SU-DHL-6 (cell line): ENCODE measurements around the gene NGB.

Source experiments
- H2AFZ ChIP-seq: fragments of 200-600 bp; sonication (generic); 2 replicates; pipeline ENCODE4 v1.6.1; 2014; ENCODE audit warnings: low read depth, mild to moderate bottlenecking, moderate library complexity, mixed read lengths, antibody characterized with exemption, low read length; ENCODE audit not compliant: severe bottlenecking
- H3F3A ChIP-seq: fragments of 200-600 bp; shearing (Covaris generic); 2 replicates; pipeline ENCODE4 v1.6.0; 2016; ENCODE audit warnings: antibody characterized with exemption, mild to moderate bottlenecking; ENCODE audit not compliant: insufficient read depth
- H3K27ac ChIP-seq: fragments of 200-600 bp; sonication (generic); 2 replicates; pipeline ENCODE4 v1.5.1; 2016; ENCODE audit warnings: low read depth, mild to moderate bottlenecking, low read length, moderate library complexity, mixed read lengths
- H3K27me3 ChIP-seq: fragments of 200-600 bp; sonication (generic), shearing (Covaris generic); 2 replicates; pipeline ENCODE4 v1.6.0; 2014; ENCODE audit warnings: mild to moderate bottlenecking, low read length
- H3K36me3 ChIP-seq: fragments of 200-600 bp; sonication (generic); 2 replicates; pipeline ENCODE4 v1.6.1; 2014; ENCODE audit warnings: mild to moderate bottlenecking, low read length, mixed read lengths
- H3K4me2 ChIP-seq: fragments of 300-600, 200-600 bp; shearing (Covaris generic), sonication (generic); 2 replicates; pipeline ENCODE4 v1.6.0; 2014; ENCODE audit warnings: low read length, low read depth, mild to moderate bottlenecking; ENCODE audit not compliant: poor library complexity, severe bottlenecking
- H3K4me3 ChIP-seq: fragments of 200-600 bp; sonication (generic); 2 replicates; pipeline ENCODE4 v1.5.1; 2014; ENCODE audit warnings: antibody characterized with exemption, low read length, mild to moderate bottlenecking, mixed read lengths; ENCODE audit not compliant: insufficient read depth, poor library complexity, severe bottlenecking
- H3K79me2 ChIP-seq: fragments of 200-600 bp; sonication (generic); 2 replicates; pipeline ENCODE4 v1.6.1; 2014; ENCODE audit warnings: mild to moderate bottlenecking, low read length, moderate library complexity; ENCODE audit not compliant: insufficient read depth
- H3K9ac ChIP-seq: fragments of 200-600 bp; sonication (generic); 2 replicates; pipeline ENCODE4 v1.7.0; 2014; ENCODE audit warnings: mild to moderate bottlenecking, low read length
- H3K9me2 ChIP-seq: fragments of 200-600 bp; sonication (generic); replicated peaks from 2 replicates; pipeline ENCODE4 v1.6.1; 2014; ENCODE audit warnings: low read length; ENCODE audit not compliant: insufficient read depth
- H3K9me3 ChIP-seq: fragments of 200-600 bp; sonication (generic); 2 replicates; pipeline ENCODE4 v1.6.1; 2014; ENCODE audit warnings: low read length, mixed read lengths; ENCODE audit not compliant: insufficient read depth
- H4K20me1 ChIP-seq: fragments of 200-600 bp; sonication (generic); 2 replicates; pipeline ENCODE4 v1.6.1; 2014; ENCODE audit warnings: low read depth, mild to moderate bottlenecking, antibody characterized with exemption, low read length, moderate library complexity, mixed read lengths
- EZH2phosphoT487 ChIP-seq: fragments of 200-600 bp; sonication (generic), shearing (Covaris generic); conservative IDR thresholded peaks from 2 replicates; pipeline ENCODE4 v1.6.1; 2018; ENCODE audit warnings: mild to moderate bottlenecking, antibody characterized with exemption, low read length, moderate library complexity, mixed read lengths
- TF ChIP-seq, protein P1 (sequence below): fragments of 200-600 bp; sonication (generic); IDR thresholded peaks from one replicate; pipeline ENCODE4 v1.5.1; 2017; ENCODE audit warnings: antibody characterized with exemption, mild to moderate bottlenecking, low read length, moderate library complexity; ENCODE audit not compliant: insufficient read depth, poor library complexity, severe bottlenecking

Gene NGB

DNA sequence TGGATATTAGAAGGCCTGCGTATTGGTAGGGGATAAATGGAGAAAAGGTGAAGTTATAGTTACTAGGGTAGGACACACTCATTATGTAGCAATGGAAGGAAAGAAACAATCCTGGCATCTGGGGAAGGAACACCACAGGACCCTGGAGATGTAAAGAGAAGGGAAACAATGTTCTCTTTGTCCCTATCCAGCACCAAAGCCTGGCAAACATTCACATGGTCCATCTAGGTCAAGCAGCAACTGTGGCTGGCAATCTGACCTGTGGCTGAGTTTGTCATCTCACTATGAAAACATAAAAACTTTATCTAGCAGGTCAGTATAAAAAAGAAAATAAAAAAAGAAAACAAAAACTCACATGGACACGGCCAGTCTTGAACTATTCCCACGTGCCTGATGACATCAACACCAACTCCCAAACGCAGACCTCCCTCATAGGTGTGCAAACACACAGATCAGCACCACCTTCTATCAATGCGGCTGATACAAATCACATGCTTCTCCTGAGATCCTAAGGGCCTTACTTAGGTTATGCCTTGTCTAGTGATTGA lies 47.1 kb upstream of the NGB start:
- no peaks in the 10 kb centered on the region for H3K9me2 ChIP-seq
- no peak overlapping the region for H3K4me2 ChIP-seq
- H3K9ac ChIP-seq: no peak overlapping the region
- H3K36me3 ChIP-seq: no peaks in the 10 kb centered on the region
- H3K4me3 ChIP-seq: no peak overlapping the region
- no peak overlapping the region for H3K27ac ChIP-seq
- no peak overlapping the region for H2AFZ ChIP-seq
- peaks cover 6% of the 10 kb centered on the region; the same call in 1 of the 2 replicates for H3K79me2 ChIP-seq
- no peak for TF ChIP-seq EZH2phosphoT487
- TF ChIP-seq, protein P1, sequence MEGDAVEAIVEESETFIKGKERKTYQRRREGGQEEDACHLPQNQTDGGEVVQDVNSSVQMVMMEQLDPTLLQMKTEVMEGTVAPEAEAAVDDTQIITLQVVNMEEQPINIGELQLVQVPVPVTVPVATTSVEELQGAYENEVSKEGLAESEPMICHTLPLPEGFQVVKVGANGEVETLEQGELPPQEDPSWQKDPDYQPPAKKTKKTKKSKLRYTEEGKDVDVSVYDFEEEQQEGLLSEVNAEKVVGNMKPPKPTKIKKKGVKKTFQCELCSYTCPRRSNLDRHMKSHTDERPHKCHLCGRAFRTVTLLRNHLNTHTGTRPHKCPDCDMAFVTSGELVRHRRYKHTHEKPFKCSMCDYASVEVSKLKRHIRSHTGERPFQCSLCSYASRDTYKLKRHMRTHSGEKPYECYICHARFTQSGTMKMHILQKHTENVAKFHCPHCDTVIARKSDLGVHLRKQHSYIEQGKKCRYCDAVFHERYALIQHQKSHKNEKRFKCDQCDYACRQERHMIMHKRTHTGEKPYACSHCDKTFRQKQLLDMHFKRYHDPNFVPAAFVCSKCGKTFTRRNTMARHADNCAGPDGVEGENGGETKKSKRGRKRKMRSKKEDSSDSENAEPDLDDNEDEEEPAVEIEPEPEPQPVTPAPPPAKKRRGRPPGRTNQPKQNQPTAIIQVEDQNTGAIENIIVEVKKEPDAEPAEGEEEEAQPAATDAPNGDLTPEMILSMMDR: no peak
- H3K9me3 ChIP-seq: no peaks in the 10 kb centered on the region
- no peaks in the 10 kb centered on the region for H3F3A ChIP-seq
- no peaks in the 10 kb centered on the region for H3K27me3 ChIP-seq
- H4K20me1 ChIP-seq: no peaks in the 10 kb centered on the region

DNA sequence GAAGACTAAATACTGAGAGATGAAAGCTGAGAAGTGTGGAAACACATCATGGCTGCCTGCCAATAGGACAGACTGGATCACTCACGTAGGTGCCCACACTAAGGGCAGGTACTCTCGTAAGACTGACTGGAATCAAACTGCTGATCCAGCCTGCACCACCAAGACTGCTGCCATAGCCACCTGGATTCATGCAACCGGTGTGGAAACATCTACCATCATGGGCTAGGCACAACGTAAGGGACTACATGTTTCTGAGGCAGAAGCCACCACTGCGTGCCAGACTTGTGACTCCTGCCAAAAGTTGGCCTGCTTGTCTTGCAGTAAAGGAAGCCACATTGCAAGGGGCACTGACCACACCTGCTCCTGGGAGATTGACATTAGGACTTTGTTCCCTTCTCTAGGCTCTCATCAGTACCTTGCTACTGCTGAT lies 45.9 kb upstream of the NGB start:
- TF ChIP-seq, protein P1: no peak
- no peak for TF ChIP-seq EZH2phosphoT487
- no peak overlapping the region for H2AFZ ChIP-seq
- H3K9me3 ChIP-seq: no peaks in the 10 kb centered on the region
- H3K4me3 ChIP-seq: no peak overlapping the region
- H3K9me2 ChIP-seq: no peaks in the 10 kb centered on the region
- H3K36me3 ChIP-seq: no peaks in the 10 kb centered on the region
- H3K4me2 ChIP-seq: no peak overlapping the region
- no peaks in the 10 kb centered on the region for H3K79me2 ChIP-seq
- no peak overlapping the region for H3K27ac ChIP-seq
- H3F3A ChIP-seq: no peaks in the 10 kb centered on the region
- H3K27me3 ChIP-seq: no peaks in the 10 kb centered on the region
- no peak overlapping the region for H3K9ac ChIP-seq
- H4K20me1 ChIP-seq: no peaks in the 10 kb centered on the region

DNA sequence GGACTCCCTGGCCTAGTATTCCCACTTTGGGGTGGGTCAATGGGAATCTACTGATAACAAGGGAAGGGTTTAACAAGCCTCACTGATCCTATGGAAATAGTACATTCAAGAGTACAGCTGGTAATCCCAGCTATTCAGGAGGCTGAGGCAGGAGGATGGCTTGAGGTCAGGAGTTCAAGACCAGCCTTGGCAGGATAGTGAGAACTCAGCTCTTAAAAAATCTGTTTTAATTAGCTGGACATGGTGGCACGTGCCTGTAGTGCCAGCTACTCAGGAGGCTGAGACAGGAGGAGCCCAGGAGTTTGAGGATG lies 45.1 kb upstream of the NGB start:
- H3K36me3 ChIP-seq: no peaks in the 10 kb centered on the region
- H2AFZ ChIP-seq: no peak overlapping the region
- no peaks in the 10 kb centered on the region for H3K9me3 ChIP-seq
- no peak overlapping the region for H3K4me2 ChIP-seq
- no peaks in the 10 kb centered on the region for H3K9me2 ChIP-seq
- no peaks in the 10 kb centered on the region for H3F3A ChIP-seq
- H3K4me3 ChIP-seq: no peak overlapping the region
- no peaks in the 10 kb centered on the region for H3K27me3 ChIP-seq
- TF ChIP-seq, protein P1: no peak
- TF ChIP-seq EZH2phosphoT487: no peak
- no peaks in the 10 kb centered on the region for H3K79me2 ChIP-seq
- H3K27ac ChIP-seq: no peak overlapping the region
- no peak overlapping the region for H3K9ac ChIP-seq
- H4K20me1 ChIP-seq: no peaks in the 10 kb centered on the region
